ENCODE data around the gene YWHAE.
"Not testable (repeated sequence)": the region's sequence is repeated elsewhere in the genome, so short reads cannot be mapped to it uniquely, and the experiment has no call there.

YWHAE gene

GRCh38 chr17:1412185-1413110 lies 12.4 kb upstream of the YWHAE start:
- DNase-seq (ENCODE audit: low read depth): no peak
- no peak for TF ChIP-seq CTCF (IDR thresholded peaks at IDR 0.05; ENCODE audit: low read depth, low read length, missing control alignments)

GRCh38 chr17:1402262-1402586 lies 2.2 kb upstream of the YWHAE start:
- TF ChIP-seq CTCF (IDR thresholded peaks at IDR 0.05; ENCODE audit: low read depth, low read length, missing control alignments): no peak
- no peak overlapping the region for H3K4me3 ChIP-seq (ENCODE audit: low read depth, low read length)
- no peak for DNase-seq (ENCODE audit: low read depth)

More at GRCh38 chr17:1412185-1413110, 12.4 kb upstream of the YWHAE start:
- no peak overlapping the region for H3K4me3 ChIP-seq (ENCODE audit: low read depth, low read length)

- no peak for DNase-seq (ENCODE audit: low read depth)
- no peak for TF ChIP-seq CTCF (IDR thresholded peaks at IDR 0.05; ENCODE audit: low read depth, low read length, missing control alignments)
- H3K4me3 ChIP-seq (ENCODE audit: low read depth, low read length): peak overlapping the region; percentile 79
These were observed 917 bp downstream of the YWHAE start for GRCh38 chr17:1398931-1399678.

GRCh38 chr17:1398028-1398427 lies 2.0 kb downstream of the YWHAE start:
- DNase-seq (ENCODE audit: low read depth): no peak
- TF ChIP-seq CTCF (IDR thresholded peaks at IDR 0.05; ENCODE audit: low read depth, low read length, missing control alignments): no peak
- peak overlapping the region; percentile 79 for H3K4me3 ChIP-seq (ENCODE audit: low read depth, low read length)

- DNase-seq (ENCODE audit: low read depth); H3K4me3 ChIP-seq (ENCODE audit: low read depth, low read length): not testable (repeated sequence)
These were observed 4.0 kb downstream of the YWHAE start for GRCh38 chr17:1395876-1396665.

GRCh38 chr17:1391577-1391976 lies 8.4 kb downstream of the YWHAE start:
- DNase-seq (ENCODE audit: low read depth): no peak
- no peak for TF ChIP-seq CTCF (IDR thresholded peaks at IDR 0.05; ENCODE audit: low read depth, low read length, missing control alignments)
- no peak overlapping the region for H3K4me3 ChIP-seq (ENCODE audit: low read depth, low read length)

Data from GM12864 (cell line).